Fibroblast of skin of left biceps (primary cell): ENCODE measurements around the gene RANBP9.
A peak's percentile ranks its signal among the peaks of the same experiment; 100 is the strongest.

ENCODE experiments used
- DNase-seq, 2 experiments: peaks; one replicate each; pipeline ENCODE4 v3.0.0-alpha.2; 2013; ENCODE audit warnings: low read depth in 2 of 2

The RANBP9 gene

GRCh38 chr6:13600036-13600435 lies 111.6 kb downstream of the RANBP9 start:
- no peak for DNase-seq

GRCh38 chr6:13597073-13597472 lies 114.6 kb downstream of the RANBP9 start:
- no peak for DNase-seq

- DNase-seq = no peak
Measured at GRCh38 chr6:13593720-13594119, 117.9 kb downstream of the RANBP9 start.

DNA sequence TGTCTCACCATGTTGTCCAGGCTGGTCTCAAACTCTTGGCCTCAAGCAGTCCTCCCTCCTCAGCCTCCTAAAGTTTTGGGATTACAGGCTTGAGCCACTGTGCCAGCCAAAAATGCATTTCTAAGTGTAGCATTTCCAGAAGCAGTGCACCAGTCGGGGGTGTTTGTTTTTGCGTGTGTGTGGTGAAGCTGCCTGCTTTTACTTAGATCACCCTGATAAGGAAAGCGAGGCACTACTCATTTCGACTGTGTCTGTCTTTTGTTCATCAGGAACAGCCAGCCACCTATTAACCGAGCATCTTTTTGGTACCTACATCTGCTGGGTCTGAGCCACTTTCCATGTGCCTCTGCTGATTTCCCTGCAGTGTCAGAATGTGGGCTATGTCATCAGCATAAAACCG lies 118.5 kb downstream of the RANBP9 start:
- no peak for DNase-seq

GRCh38 chr6:13591205-13591921 lies 120.3 kb downstream of the RANBP9 start:
- no peak for DNase-seq

GRCh38 chr6:13590574-13591153 lies 121.0 kb downstream of the RANBP9 start:
- no peak for DNase-seq

- DNase-seq = no peak
Measured at GRCh38 chr6:13589801-13590200, 121.8 kb downstream of the RANBP9 start.

GRCh38 chr6:13586603-13587542 lies 124.8 kb downstream of the RANBP9 start:
- DNase-seq = no peak

DNA sequence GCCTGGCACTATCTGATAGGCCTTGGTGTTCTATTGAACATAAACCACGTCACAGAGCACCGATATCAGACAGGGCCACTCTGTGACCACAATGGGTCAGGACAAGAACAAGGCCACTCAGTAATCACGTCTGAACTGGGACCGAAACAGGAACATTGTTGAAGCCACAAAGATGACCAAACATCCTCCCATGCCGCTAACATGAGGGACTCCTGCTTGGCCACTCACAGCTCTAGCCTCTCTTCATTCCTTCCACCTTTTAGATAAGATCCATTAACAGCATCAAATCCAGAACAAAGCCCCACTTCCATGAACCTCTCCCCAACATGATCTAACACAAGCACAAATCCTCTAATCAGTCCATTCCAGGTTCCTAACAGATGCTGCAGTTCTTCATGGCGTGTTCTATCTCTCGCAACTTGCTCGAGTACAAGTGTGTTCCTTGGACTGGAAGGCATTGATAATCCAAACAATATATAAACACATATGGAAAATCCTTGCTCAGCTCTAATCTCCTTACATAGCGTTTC lies 129.9 kb downstream of the RANBP9 start:
- DNase-seq = no peak

GRCh38 chr6:13579911-13580310 lies 131.7 kb downstream of the RANBP9 start:
- DNase-seq = no peak

DNA sequence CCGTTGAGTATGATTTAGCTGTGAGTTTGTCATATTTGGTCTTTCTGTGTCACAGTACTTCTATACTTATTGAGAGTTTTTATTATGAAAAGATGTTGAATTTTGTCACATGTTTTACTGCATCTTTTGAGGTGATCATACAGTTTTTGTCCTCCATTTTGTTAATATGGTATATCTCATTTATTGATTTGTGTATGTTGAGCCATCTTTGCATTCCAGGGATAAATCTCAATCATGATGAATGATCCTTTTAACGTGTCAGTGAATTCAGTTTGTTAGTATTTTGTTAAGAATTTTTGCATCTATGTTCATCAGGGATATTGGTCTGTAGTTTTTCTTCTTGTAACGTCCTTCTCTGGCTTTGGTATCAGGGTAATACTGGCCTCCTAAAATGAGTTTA lies 133.7 kb downstream of the RANBP9 start:
- no peak for DNase-seq

DNA sequence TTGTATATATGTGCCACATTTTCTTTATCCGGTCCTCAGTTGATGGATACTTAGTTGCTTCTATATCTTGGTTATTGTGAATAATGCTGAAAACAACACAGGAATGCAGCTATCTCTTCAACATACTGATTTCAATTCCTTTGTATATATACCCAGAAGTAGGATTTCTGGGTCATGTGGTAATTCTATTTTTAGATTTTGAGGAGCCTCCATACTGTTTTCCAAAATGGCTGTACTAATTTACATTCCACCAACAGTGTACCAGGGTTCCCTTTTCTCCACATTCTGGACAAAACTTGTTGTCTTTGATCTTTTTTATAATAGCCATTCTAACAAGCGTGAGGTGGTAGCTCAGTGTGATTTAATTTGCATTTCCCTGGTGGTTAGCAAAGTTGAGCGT lies 135.6 kb downstream of the RANBP9 start:
- no peak for DNase-seq

GRCh38 chr6:13575377-13575775 lies 136.3 kb downstream of the RANBP9 start:
- DNase-seq = no peak

- DNase-seq = peak; percentile 39 to 51
Measured at GRCh38 chr6:13574571-13575376, 136.9 kb downstream of the RANBP9 start, which contains the start of gene SIRT5. SIRT5 (plus strand) TSS chr6:13574601; CDS start chr6:13584111, 9,510 bp downstream.

DNA sequence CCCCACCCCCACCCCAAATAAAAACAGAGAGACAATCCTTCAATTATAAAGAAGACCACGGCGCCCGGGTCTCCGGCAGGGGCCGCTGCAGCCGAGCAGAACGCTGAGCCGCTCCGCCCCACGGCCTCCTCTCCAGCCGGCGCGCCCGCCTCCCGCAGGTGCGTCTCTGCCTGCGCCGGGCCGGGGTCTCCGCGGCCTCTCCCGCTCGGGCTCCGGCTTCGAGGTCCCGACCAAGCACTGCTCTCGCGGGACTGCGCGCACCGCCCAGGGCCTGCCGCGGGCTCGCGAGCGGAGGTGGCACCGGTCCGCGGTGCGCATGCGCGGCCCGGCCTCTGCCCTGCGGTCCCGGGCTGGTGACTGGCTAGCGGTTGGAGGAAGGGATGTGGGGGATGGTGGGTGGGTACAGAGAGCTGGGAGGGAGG lies 137.5 kb downstream of the RANBP9 start:
- peak; percentile 69 to 79 for DNase-seq

DNA sequence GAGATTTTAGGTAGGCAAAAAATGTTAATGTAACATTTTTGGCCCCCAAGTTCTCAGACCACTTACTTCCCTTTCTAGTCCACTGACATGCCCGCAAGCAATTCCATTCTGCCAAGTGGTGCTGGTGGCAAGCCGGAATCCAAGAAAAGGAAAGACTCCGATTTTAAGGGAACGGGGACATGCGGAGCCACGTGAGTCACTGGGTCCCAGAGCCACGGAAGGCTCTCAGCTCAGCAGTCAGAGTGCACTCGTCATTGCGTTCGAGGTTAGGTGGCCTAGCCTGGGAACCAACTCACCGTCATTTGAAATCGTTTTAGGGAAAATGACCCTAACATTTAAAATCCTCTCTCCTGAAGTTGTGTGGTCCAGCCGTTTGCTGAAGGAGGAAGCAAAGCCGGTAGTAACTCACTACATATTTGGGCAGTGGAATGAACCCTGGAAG lies 137.9 kb downstream of the RANBP9 start:
- DNase-seq = no peak

GRCh38 chr6:13572951-13573654 lies 138.5 kb downstream of the RANBP9 start:
- DNase-seq = no peak

- DNase-seq = no peak
Measured at GRCh38 chr6:13572240-13572639, 139.4 kb downstream of the RANBP9 start.
